ENCODE results near the gene KRT24.

Gene KRT24

GRCh38 chr17:40666331-40666730 is 37.2 kb downstream of the KRT24 start:
- in situ Hi-C loops (cut with HindIII; ENCODE audit: low sequenced_read_pairs): no loop called here
- DNase-seq (ENCODE audit: low read depth): no peak
- no peak for TF ChIP-seq CTCF (IDR thresholded peaks at IDR 0.05; ENCODE audit: low read depth, low read length, missing control alignments)
- H3K4me3 ChIP-seq (ENCODE audit: low read depth, low read length): no peak overlapping the region

GRCh38 chr17:40664582-40665333 is 38.8 kb downstream of the KRT24 start, which contains the start of gene KRT222:
Gene KRT222 (minus strand): TSS chr17:40665177. CDS start chr17:40665099, 78 bp downstream.
- H3K4me3 ChIP-seq (ENCODE audit: low read depth, low read length): peak within 1 kb of the TSS; percentile 4
- in situ Hi-C loops (cut with HindIII; ENCODE audit: low sequenced_read_pairs): no loop called here
- DNase-seq (ENCODE audit: low read depth): no peak
- no peak for TF ChIP-seq CTCF (IDR thresholded peaks at IDR 0.05; ENCODE audit: low read depth, low read length, missing control alignments)

DNA sequence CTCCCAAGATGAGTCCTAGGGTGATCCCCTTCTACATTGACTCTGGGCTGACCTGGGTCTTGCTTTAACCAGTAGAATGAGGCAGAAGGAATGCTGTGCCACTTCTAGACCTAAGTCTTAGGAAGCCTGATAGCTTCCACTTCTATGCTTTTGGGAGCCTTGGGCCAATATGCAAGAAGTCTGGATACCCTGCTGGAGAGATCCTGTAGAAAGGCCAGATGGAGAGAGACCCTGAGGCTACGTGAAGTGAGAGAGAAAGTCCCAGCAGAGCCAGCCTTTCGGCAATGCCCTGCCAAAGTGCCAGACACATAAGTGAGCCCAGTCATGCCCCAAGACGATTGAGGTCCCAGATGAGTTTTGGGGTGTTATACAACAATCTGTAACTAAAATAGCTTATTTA is 40.3 kb downstream of the KRT24 start:
- no peak for DNase-seq (ENCODE audit: low read depth)
- TF ChIP-seq CTCF (IDR thresholded peaks at IDR 0.05; ENCODE audit: low read depth, low read length, missing control alignments): no peak
- in situ Hi-C loops (cut with HindIII; ENCODE audit: low sequenced_read_pairs): no loop called here
- no peak overlapping the region for H3K4me3 ChIP-seq (ENCODE audit: low read depth, low read length)

GRCh38 chr17:40659911-40660310 is 43.6 kb downstream of the KRT24 start:
- H3K4me3 ChIP-seq (ENCODE audit: low read depth, low read length): no peak overlapping the region
- in situ Hi-C loops (cut with HindIII; ENCODE audit: low sequenced_read_pairs): no loop called here
- no peak for DNase-seq (ENCODE audit: low read depth)
- TF ChIP-seq CTCF (IDR thresholded peaks at IDR 0.05; ENCODE audit: low read depth, low read length, missing control alignments): no peak

DNA sequence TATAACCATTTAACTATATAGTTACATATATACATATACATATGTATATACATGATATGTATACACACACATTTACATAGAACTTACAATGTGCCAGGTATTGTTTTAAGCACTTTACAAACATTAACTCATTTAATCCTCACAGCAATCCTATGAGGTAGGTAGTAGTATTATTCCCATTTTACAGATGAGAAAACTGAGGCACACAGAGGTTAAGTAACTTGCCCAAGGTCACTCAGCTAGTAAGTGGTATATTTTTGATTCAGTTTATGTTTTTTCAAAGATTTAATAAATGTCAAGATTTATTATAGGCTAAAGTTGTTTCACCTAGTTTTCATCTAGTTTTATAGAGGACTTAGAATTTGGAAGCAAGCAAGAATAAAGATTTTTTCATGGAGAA is 45.2 kb downstream of the KRT24 start:
- in situ Hi-C loops (cut with HindIII; ENCODE audit: low sequenced_read_pairs): no loop called here
- no peak overlapping the region for H3K4me3 ChIP-seq (ENCODE audit: low read depth, low read length)
- TF ChIP-seq CTCF (IDR thresholded peaks at IDR 0.05; ENCODE audit: low read depth, low read length, missing control alignments): no peak
- no peak for DNase-seq (ENCODE audit: low read depth)

- no peak for DNase-seq (ENCODE audit: low read depth)
- TF ChIP-seq CTCF (IDR thresholded peaks at IDR 0.05; ENCODE audit: low read depth, low read length, missing control alignments): no peak
- H3K4me3 ChIP-seq (ENCODE audit: low read depth, low read length): no peak overlapping the region
- in situ Hi-C loops (cut with HindIII; ENCODE audit: low sequenced_read_pairs): no loop called here
Measured at GRCh38 chr17:40651939-40652338, 51.6 kb downstream of the KRT24 start.
